NOMO-1 (cell line): ENCODE measurements around the gene RPL28.
"Not testable (repeated sequence)": the region's sequence is repeated elsewhere in the genome, so short reads cannot be mapped to it uniquely, and the experiment has no call there.

Source experiments
- DNase-seq, 2 experiments: peaks; one replicate each; lab custom pipeline; 2025; ENCODE audit not compliant: unreplicated experiment in 2 of 2; lab: John Stamatoyannopoulos, UW

The RPL28 gene

GRCh38 chr19:55444646-55445045 is 58.9 kb downstream of the RPL28 start:
- no peak for DNase-seq

- peak in 1 of 2 experiments; percentile 34 for DNase-seq
Observed at GRCh38 chr19:55446060-55446459, 60.3 kb downstream of the RPL28 start.

- peak in 1 of 2 experiments; percentile 38 for DNase-seq
Observed at GRCh38 chr19:55447421-55448174, 61.9 kb downstream of the RPL28 start.

DNA sequence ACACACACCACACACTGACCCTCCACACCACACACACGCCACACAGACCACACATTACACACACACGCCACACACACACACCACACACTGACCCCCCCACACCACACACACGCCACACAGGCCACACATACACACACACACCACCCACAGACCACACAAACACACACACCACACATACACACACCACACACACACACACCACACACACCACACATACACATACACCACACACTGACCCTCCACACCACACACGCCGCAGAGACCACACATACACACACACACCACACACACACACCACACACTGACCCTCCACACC is 62.4 kb downstream of the RPL28 start:
- not testable (repeated sequence) for DNase-seq

- DNase-seq: no peak
Observed at GRCh38 chr19:55449469-55449868, 63.7 kb downstream of the RPL28 start.

GRCh38 chr19:55451163-55451964 is 65.6 kb downstream of the RPL28 start:
- no peak for DNase-seq

DNA sequence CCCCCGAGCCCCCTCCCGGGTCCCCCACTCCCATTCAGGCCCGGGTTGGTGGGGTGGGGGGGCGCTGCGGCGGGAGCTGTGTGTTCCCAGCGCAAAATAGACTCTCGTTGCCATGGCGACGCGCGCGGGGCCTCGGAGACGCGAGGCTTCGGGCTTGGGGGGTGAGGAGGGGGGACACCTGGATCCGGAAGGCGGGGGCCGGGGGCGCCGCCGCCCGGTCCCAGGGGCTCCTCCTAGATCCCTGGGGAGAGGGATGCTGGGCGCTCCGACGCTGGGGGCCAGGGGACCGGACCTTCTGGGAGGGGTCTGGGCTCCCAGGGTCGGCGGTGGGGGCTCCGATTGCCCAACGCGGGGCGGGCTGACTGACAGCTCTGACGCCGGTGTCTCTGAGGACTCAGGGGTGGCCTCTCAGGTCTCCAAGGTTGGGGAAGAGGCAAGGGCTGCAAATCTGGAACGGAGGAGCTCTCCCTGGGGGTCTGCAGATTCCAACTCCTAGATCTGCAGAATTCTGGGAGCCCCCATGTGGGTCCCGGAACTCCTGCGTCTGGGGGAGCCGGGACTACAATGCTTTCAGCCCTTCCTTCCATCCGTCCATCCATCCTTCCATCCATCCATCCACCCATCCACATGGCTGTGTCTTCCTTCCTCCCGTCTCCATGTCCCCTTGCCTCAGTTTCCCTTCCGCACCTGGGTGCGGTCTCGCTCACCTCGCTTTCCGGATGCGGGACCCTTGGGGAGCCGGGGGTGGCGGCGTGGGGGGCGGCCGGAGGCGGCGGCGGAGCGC is 66.4 kb downstream of the RPL28 start:
- no peak for DNase-seq
